NB4 (cell line): ENCODE results near the gene ACOT12.

ENCODE experiments used
- DNase-seq: peaks from one replicate; pipeline ENCODE4 v3.0.0; 2010; ENCODE audit warnings: low read depth
- H3K4me3 ChIP-seq: one replicate; pipeline ENCODE4 v1.5.1; 2011; ENCODE audit warnings: mild to moderate bottlenecking, low read depth, low read length, moderate library complexity
- CTCF ChIP-seq: IDR thresholded peaks from one replicate; pipeline ENCODE4 v1.5.1; 2012; ENCODE audit warnings: low read depth, low read length
- MYC ChIP-seq: IDR thresholded peaks from 2 replicates; pipeline ENCODE4 v1.6.1; 2011; ENCODE audit warnings: low read depth, low read length
- POLR2A ChIP-seq: IDR thresholded peaks from 2 replicates; pipeline ENCODE4 v1.6.1; 2011; ENCODE audit warnings: mild to moderate bottlenecking; ENCODE audit not compliant: insufficient read length; ENCODE audit errors: extremely low read depth
- TF ChIP-seq, protein P1 (sequence below): IDR thresholded peaks from 2 replicates; pipeline ENCODE4 v1.6.1; 2011; ENCODE audit warnings: low read depth, low read length

ACOT12 gene

GRCh38 chr5:81334304-81335061 is 59.5 kb downstream of the ACOT12 start:
- no peak overlapping the region for H3K4me3 ChIP-seq
- no peak for DNase-seq
- no peak for TF ChIP-seq CTCF
- TF ChIP-seq MYC, result no peak
- TF ChIP-seq, protein P1, sequence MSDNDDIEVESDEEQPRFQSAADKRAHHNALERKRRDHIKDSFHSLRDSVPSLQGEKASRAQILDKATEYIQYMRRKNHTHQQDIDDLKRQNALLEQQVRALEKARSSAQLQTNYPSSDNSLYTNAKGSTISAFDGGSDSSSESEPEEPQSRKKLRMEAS, result no peak
- no peak for TF ChIP-seq POLR2A

GRCh38 chr5:81326554-81326953 is 67.4 kb downstream of the ACOT12 start:
- H3K4me3 ChIP-seq, result no peak overlapping the region
- TF ChIP-seq MYC (no peak), CTCF (no peak)
- TF ChIP-seq, protein P1, result no peak
- DNase-seq, result no peak

DNA sequence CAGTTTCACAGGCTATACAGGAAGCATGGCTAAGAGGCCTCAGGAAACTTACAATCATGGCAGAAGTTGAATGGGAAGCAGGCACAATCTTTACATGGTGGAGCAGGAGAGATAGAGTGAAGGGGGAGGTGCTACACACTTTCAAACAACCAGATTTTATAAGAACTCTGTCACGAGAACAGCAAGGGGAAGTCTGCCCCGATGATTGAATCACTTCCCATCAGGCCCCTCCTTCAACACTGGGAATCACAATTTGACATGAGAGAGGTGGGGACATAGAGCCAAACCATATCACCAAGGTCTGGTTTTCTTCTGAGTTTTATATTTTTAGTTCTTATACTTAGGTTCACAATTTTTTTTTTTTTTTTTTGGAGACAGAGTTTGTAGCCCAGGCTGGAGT is 76.4 kb downstream of the ACOT12 start:
- DNase-seq, result no peak
- TF ChIP-seq, protein P1, result no peak
- no peak for TF ChIP-seq MYC
- no peak for TF ChIP-seq POLR2A
- no peak for TF ChIP-seq CTCF
- no peak overlapping the region for H3K4me3 ChIP-seq

DNA sequence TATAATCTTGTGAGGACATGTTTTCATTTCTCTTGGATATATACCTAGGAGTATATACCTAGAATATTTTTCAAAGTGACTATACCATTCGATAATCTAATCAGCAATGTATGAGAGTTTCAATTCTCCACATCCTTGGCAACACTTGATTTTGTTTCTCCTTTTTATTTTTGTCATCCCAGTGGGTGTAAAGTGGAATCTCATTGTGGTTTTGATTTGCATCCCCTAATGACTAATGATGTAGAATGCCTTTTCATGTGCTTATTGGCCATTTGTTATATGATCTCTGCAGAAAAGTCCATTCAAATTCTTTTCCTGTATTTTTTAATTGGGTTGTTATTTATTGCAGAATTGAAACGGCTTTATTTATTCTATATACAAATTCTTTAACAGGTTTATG is 77.4 kb downstream of the ACOT12 start:
- no peak overlapping the region for H3K4me3 ChIP-seq
- DNase-seq, result no peak
- TF ChIP-seq CTCF (no peak), POLR2A (no peak), MYC (no peak)
- TF ChIP-seq, protein P1, result no peak

- H3K4me3 ChIP-seq, result no peak overlapping the region
Measured at GRCh38 chr5:81315830-81316229, 78.1 kb downstream of the ACOT12 start.

More at GRCh38 chr5:81315830-81316229, 78.1 kb downstream of the ACOT12 start:
- no peak for TF ChIP-seq CTCF
- no peak for TF ChIP-seq MYC
- DNase-seq, result no peak
